GM18870 (cell line): Measurements from ENCODE around the gene NANOS2.

Experiments used
- ATAC-seq: cut with Tn5 transposase; IDR thresholded peaks from one replicate; pipeline ENCODE4 v1.9.1; 2021; ENCODE audit warnings: moderate library complexity; ENCODE audit not compliant: unreplicated experiment

The NANOS2 gene

DNA sequence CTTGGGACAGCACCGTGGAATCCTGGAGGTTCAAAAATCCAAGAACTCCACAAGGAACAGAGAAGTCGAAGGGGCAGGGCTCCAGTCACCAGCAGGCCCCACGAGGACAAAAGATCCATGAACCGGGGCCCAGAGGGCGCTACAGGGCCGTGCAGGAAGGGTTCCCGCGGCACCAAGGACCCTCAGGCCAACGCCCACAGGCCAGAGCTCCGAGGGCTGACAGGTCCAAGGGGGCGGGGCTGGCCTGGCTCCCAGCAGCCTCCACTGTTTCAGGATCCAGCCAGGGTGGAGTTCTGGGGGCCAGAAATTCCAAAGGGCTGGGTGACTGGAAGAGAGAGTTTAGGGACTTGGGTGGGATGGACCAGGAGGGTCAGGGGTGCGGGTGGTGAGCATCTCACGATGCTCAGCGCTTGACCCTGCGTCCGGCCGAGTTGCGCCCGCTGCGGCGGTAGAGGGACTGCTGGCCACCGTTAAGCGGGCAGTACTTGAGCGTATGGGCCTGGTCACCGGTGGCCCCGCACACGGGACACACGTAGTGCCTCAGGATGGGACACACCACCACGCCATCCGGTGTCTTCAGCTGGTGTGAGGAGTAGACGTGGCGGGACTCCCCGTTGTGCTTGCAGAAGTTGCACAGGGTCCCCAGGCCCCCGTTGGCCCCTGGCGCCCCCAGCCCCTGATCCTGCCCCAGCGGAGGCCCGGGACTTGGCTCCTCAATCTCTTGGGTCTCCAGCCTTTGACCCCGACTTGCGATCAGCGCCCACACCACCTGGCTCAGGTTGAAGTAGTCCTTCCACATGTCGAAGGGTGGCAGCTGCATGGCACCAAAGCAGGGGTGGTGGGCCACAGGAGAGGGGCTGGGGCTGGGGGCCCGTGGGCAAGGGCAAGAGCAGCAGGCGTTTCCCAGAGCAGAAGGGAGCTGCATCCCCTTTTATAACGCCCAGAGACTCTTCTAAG, at the start of gene NANOS2:
NANOS2 (minus strand) TSS at position 905 of the 957 bp plus-strand sequence; CDS start at position 820, 85 bp downstream.
- no peak for ATAC-seq

DNA sequence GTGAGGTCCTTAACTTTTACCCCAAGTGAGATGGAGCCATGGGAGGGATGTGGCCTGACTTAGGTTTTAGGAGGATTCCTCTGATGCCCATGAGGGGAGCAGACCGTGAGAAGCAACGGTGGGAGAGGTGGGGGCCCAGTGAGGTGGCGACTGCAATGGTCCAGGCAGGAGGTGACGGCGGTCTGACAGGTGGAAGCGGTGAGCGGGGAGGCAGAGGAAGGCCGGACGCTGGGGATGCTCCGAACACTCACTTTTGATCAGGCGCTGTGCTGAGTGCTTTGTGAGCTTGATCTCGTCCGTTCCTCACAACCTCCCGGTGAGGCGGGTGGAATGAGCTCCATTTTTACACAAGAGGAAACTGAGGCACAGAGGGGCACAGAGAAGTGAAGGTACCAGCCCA, 47.4 kb upstream of the NANOS2 start:
- ATAC-seq, result no peak

DNA sequence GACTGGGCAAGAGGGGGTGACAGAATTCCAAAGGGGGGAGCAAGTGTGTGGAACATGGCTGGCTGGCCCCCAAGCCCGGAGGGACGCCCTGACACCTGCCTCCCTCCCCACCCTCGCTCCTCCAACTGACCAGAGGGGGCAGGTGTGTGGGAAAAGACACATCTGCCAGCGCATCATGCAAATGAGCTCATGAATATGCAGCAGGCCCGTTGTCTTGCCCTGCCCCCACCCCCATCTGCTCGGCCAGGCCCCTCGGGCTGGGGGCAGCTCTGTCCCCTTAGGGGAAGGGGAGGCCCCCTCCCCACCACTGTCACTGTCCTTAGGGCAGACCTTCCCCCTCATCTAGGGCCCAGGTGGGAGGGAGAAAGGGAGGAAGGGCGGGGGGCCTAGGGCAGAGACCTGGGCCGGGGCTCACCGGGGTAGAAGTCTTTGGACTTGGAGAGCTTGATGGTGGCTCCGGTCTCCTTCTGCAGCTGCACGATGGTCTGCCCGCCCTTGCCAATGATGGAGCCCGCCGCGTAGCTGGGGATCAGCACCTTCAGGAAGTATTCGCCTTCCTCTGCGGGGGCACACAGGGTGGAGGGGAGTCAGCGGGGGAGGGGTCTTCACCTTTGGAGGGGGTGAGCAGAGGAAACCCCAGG, 46.1 kb upstream of the NANOS2 start:
- no peak for ATAC-seq

DNA sequence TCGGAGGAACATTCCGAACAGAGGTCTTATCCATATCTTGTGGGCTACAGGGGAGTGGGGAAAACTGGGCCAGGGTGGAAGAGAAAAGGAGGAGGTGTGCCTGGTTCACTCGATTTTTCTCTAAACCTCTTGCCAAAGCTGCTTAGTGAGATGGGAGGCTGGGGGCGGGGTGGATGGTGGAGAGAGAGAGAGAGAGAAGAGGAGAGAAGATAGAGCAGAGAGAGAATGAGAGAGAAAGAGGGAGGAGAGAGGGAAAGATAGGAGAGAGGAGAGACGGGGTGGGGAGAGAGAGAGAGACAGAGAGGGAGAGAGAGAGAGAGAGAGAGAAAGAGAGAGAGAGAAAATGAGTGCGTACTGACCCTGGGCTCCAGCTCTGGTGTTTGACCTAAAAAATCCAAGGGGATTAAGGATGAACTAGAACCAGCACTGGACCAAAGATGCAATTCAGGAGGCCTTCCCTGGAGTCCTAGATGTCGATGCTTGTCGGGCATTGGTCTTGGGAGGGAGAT, 45.0 kb upstream of the NANOS2 start:
- ATAC-seq, result no peak

DNA sequence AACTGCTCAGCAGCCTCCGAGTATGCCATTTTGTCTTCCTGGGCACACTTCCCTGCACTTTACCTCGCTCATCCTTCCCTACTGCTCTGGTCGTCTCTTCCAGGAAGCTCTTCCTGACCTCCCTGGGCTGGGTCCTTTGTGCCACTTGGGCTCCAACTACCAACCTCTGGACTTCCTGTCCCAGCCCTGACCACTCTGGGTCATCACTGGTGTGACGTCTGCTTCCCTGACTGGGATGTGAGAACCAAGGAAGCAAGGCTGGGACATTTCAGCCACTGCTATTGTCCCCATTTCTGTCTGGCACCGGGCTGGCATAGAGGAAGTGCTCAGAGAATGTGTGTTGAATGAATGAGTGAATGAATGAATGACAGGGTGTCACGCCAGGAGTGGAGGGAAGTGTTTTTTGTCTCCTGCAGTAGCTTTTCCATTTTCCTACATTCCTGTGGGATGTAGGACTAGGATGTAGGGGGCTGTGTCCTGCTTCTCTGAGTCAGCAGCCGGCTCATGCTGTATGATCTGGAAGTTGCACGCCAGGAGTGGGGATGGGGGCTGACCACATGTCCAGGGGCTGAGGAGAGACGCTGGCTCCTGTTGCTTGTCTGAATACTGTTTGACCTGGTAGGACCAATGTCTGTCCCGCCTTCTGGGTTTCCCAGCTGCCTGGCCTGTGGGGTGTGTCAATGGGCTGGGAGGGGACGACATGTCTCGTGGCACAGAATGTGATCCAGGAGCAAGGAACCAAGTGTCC, 44.4 kb upstream of the NANOS2 start:
- no peak for ATAC-seq

DNA sequence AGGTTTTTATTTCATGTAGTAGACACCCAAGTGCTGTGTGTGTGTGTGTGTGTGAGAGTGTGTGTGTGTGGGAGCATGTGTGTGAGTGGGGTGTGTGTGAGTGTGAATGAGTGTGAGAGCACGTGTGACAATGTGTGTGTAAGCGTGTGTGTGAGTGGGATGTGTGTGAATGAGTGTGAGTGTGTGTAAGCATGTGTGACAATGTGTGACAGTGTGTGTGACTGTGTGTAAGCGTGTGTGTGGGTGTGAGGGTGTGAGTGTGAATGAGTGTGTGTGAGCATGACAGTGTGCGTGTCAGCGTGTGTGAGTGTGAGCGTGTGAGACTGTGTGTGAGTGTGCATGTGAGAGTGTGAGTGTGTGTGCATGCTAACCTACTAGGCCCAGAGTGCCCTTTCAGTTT, 43.7 kb upstream of the NANOS2 start:
- ATAC-seq, result no peak

DNA sequence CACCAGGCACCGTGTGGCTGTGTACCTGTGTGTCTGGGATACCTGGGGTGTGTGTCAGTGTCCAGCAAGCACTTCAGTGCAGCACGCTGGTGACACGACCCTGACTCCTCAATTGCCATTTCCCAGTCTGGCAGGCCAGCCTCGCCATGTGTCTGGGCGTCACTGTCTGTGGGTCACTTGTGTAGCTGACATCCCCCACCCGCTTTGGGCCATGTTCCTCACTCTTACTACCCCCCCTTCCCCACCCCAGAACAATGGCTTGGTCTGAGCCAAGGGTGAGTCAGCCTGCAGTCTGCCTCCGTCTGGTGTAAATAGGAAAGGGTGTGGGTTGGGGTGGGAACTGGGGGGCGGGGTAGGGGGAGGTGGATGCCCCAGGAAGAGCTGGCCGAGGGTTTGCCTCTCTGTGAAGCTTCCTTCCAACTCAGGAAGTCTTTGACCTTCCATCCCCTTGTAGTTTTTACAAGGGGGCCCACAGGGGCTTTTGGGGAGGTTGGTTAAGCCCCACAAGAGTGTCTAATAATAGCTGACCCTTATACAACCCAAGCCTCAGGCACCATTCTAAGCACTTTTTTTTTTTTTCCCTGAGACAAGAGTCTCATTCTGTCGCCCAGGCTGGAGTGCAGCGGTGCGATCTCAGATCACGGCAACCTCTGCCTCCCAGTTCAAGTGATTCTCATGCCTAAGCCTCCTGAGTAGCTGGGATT, 41.5 kb upstream of the NANOS2 start:
- ATAC-seq, result no peak

DNA sequence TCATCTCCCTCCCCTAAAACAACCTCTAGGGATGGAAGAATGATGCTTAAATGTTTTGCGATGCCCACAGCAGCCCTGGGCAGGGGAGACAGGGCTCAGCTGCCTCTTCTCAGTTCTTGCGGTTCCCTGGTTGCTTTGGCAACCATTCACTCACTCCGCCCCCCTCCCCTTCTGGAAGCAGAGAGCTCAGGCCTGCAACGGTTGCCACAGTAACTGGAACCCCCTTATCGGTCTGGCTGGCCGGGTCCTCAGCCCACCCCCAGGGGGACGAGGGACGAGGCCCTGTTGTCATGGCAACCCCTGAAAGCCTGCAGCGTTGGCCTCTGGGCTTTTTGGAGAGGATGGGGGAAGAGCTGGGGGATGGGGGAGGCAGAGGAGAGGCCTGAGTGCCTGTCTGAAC, 39.6 kb upstream of the NANOS2 start:
- no peak for ATAC-seq

DNA sequence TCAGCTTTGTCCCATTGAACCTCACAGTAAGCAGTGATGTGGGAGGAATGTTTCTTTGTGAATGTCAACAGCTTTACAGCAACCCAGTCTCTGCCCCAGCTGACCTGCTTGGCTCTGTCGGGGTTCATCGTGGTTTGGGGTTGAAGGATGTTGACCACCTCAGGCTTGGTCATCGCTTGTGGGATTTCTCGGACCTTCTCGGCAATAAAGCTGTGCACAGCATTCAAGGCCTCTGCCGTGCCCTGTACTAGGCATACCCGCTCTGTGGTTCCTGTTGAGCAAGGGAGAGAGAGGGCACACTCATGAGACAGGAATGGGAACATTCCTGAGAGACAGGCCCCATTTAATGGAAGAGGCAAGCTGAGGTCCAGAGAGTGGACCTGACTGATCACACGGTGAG, 39.1 kb upstream of the NANOS2 start:
- no peak for ATAC-seq

DNA sequence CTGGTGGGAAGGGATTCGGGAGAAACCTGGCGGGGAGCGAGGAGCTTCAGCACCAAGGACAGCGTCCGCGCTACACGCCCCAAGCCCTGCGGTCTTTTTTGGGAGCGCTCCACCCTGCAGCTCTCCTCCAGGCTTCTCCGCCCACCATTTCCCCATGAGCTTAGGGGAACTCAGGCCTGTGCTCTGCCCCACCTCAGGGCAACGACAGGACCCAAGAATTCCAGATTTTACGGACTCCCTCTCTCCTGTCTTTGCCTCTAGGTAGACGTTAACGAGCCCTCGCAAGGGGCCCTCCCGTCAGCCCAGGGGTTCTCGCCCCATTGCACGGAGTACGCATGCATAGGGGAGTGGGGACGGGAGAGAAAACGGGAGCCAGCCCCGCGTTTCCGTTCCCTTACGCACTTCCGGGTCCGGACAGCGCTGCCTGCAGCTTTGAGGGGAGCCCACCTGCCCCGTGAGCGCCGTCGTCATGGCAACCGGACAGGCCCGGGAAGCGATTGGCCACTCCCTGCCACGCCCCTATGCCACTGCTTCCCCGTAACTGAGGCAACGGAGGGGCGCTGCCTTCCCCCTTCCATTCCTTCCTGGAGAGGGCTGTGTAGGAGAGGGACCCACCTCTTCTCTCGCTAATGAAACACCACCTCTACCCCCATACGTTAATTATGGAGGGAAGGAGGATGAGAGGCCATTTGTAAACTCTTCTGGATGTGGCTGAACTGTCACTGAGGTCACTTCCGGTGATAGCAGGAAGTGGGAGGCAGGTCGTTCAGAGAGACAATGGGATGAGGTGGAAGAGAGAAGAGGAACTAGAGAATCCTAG, 38.3 kb upstream of the NANOS2 start:
- ATAC-seq, result no peak

DNA sequence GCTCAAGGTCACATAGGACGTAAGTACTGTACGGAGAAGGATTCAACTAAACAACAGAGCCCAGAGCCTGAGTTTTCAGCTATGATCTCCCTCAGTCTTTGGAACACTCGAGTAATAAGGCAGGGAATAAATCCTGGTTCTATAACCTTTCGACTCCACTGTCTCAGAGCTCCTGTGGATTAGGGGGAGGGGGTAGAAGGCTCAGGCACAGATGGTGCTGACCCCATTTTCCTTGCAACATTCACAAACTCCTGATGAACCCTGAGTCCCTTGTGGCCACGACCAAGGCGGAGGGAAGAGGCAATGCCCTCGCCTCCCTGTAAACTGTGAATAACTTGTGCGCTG, 37.7 kb upstream of the NANOS2 start:
- ATAC-seq, result no peak

DNA sequence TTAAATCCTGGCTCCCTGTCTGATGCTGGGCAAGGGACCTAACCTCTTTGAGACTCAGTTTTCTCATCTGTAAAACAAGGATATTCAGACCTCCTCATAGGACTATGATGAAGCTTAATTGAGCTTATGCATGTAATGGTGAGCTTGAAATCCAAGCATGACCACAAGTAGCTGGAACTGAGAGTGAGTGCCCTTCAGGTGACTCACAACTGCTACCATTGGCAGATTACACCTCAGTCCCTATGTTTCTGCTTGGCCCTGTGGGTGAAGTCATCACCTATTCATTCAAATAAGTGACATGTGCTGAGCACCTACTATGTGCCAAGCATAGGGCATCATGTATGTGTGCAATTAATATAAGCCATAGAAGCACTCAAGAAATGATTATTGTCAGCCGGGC, 33.3 kb upstream of the NANOS2 start:
- ATAC-seq, result no peak

DNA sequence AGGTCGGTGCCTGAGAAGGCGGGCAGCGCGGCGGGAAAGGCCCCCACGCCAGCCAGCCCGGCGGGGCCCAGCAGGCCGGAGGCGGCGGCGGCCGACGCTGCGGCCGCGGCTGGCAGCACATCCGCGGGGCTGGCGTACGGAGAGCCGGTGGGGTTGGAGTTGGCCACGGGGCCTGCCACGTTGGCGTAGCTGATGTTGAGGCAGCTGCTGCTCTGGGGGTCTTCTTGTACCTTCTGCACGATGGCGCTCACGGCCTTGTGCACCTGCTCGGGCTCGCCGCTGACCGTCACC, 25.9 kb upstream of the NANOS2 start:
- no peak for ATAC-seq

DNA sequence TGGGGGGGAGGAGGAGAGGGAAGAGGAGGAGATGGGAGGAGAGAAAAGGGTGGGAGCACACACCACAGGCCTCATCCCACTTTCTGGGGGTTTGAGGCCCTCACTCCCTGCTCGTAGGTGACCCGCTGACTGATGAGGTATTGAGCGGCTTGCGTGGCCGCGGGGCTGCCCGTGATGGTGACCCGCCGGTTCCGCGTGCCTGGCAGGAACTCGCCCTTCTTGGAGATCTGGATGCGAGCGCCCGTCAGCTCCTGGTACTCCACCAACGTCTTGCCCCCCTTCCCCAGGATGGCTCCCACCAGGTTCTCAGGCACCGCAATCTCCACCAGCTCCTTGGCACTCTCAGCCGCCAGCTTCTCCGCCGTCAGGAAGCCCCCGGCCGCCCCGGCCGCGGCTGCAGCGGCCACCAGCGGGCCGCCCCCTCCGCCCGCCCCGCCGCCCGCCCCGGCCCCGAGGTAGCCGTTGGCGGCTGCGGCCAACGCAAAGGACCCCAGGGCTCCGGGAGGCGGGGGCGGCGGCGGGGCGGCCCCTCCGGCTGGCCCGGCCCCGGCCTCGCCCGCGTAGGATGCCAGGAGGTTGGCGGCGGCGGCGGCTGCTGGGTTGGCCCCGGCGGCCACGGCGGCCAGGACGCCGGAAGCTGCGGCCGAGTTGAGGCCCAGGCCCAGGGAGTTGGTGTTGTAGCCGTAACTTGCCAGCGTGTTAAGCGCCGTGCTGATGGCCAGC, 25.4 kb upstream of the NANOS2 start:
- ATAC-seq, result no peak

DNA sequence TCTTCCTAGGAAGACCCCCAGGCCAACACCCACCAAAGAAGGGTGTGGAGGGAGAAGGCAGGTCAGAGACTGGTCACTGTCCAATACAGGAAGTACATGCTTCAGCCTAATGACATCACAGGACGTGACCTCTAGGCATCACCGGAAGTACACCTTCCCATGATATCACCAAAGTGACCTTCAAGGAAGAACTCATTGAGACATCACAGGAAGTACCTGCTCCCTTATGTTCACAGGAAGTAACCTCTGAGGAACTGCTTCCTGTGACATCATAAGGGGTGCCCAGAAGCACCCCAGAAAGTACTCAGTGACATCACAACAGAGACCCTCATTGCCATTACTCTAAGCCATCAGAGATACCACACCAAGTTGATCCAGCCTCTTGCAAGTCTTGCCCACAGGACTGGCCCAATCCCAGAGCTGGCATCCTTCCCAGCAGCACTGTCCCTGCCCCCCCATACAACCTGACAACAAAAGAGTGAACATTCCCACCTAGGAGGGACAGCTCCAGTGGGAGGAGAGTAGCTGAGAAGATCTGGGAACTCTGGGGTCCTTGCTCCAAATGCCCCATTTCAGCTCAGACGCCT, 24.2 kb upstream of the NANOS2 start:
- no peak for ATAC-seq

DNA sequence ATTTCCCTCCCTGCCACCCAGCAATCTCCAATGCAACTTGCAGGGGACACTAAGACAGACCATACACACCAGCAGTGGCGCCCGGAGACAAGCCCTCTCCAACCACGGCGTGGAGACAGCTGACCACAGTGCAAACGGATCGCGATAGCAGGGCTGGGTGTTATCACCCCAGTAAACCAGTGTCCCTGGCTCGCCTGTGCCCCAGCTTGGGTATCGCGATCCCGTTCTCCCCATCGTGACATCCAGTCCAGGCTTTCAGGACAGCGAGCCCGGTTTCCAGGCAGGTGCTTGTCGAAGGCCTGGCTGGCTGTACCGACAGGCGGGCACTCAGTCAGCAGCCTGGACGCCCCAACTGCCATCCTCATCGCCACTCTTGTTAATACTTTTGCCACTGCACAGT, 20.7 kb upstream of the NANOS2 start:
- no peak for ATAC-seq

DNA sequence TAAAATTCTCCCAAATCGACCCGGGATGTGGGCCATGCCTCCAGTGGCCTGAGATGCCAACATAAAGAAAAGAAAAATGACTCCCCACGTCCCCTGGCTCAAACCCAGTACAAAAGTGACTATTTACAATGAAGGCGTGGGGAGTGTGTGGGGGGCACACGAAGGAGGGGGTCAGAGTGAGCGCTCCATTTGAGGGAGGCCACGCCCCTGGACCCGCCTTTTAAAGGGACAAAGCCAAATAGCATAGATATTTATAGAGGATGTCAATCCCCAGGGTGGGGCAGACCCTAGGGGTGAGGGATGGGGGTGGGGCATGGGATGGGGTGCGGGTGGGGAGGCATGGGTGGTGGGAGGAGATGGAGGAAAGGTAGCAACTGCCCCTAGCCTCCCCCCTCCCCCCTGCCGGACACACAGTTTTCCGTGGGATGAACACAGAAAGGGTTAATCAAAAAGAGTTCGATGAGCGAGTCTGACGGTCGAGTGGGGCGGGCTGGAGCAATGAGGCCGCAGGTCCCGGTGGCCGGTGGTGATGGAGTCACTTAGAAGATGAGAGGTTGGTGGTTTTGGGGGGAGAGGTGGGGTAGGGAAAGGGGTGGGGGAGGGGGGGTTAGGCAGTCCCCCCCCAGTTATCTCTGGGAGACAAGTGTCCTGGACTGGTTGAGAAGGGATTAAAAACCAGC, 20.1 kb upstream of the NANOS2 start:
- no peak for ATAC-seq

DNA sequence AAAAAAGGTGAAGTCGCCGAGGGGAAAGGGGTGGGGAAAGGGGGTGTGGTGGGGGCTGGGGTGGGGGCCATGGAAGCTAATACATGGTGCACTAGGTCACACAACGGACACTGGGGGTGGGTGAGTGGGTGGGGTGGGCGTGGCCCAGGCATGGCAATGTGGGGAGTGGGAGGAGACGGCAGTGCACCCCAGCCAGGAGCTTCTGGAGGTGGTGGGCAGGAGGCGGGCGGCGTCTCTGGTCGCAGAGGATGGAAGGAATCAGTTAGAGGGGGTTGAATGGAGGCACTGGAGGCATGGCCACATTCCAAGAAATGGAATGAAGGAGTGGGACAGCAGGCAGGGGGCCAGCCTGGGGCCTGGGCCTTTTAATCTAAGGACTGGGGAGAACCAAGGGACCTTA, 19.2 kb upstream of the NANOS2 start:
- no peak for ATAC-seq

DNA sequence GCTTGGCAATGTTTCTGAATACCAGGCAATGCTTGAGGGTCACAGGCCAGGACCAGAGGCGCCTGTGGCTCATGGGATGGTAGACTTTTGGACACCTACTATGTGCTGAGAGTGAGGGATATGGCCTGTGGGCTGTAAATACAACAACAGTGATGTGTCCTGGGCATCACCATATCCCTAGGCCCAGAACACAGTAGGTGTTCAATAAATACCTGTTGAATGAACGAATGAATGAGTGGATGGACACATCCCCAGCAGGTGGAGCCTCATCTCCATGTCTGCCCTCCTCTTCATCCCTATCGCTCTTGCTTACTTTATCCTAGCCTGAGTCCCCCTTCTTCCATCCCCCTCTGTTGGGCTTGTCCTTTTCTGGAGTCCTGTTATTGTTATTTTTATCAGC, 16.5 kb upstream of the NANOS2 start:
- ATAC-seq, result no peak
